GM12801 (cell line): ENCODE measurements around the gene ACAP3.

ENCODE experiments used
- CTCF ChIP-seq: IDR thresholded peaks from one replicate; pipeline ENCODE4 v1.5.1; 2011; ENCODE audit warnings: control low read depth; ENCODE audit not compliant: insufficient read length; ENCODE audit errors: extremely low read depth

ACAP3 gene

DNA sequence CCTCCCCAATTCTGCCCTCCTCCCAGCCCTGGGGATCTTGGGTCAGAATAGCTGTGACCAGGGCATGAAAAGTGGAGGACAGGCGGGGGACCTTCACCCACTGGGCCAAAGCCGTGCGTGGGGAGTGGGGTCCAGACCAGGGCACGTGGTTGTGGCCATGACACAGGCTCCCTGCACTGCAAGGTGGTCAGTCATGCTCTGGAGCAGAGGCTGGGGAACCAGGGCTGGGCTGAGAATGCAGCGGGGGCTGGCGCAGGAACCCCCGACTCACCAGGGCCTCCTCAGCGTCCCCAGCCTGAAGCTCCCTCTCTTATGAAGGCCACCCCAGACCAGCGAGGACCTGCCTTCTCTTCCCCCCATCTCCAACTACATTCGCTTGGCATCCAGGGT, 38.8 kb upstream of the ACAP3 start:
- TF ChIP-seq CTCF: no peak

DNA sequence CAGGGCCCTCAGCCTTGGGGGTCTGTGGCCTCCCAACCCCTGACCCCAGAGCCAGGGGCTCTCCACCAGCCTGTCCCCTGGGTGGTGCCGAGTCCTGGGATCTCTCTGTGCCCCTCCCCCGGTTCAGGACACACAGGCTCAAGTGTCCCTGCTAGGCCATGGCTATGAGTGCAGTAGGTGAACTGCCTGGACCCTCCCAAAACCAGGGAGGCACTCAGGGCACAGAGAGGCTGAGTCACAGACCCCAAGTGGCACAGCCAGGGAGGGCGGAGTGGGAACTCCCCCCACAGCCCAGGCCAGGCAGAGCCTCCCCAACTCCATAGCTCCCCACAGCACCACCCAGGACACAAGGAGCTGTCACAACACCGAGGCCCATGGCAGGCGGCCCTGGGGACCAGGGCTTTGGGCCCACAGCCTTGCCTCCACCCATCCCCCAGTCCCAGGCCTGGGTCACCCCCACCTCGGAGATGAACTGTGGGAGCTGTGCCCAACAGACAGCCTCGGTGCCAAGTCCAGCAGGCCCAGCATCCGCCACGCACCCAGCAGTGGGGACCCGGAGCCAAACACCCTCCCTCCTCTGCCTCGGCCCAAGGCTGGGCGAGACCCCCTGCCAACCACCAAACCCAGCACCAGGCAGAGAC, 38.2 kb upstream of the ACAP3 start:
- no peak for TF ChIP-seq CTCF

DNA sequence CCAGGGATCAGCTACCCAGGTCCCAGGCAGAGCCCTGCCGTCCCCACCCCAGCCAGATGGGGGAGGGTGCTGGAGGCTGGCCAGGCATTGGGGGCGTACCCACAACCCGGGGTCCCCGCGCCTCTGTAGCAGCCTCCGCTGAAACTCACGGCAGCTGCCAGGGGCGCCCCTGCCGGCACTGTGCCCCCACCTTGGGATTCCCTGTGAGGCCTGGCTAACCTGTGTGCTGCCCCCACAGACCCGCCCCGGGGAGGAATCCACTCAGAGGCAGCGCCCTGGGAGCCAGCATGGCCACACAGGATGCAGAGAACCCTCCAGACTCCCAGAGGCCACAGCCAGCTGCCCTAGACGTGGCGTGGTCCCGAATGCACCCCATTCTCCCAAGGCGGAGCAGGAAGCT, 37.7 kb upstream of the ACAP3 start:
- TF ChIP-seq CTCF: no peak

GRCh38 chr1:1344655-1345361, 37.1 kb upstream of the ACAP3 start:
- no peak for TF ChIP-seq CTCF

GRCh38 chr1:1343811-1344421, 36.2 kb upstream of the ACAP3 start:
- no peak for TF ChIP-seq CTCF

- TF ChIP-seq CTCF: no peak
These were observed 34.9 kb upstream of the ACAP3 start for GRCh38 chr1:1342584-1343115.

DNA sequence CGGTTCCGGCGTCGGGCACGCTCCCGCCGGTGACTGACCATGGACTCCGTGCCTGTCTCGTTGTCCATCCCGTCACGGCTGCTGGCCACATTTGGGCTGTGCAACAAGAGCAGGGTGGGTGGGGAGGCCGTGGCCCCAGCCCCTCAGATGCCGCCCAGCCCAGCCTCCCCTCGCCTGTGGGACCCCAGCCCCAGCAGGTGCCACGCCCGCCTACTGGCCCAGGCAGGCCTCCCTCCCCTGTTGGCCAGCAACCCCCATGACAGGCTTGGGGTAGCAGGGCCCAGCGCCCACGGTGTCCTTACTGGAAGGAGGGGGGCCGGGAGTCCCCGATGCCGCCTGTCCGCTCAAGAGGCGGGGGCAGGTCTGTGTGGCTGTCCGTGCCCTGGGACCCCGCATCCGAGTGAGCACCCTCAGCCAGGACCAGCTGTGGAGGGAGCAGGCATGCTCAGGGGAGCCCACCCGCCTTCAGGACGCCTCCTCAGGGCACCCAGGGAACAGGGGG, 34.4 kb upstream of the ACAP3 start:
- no peak for TF ChIP-seq CTCF
